GM12878 (cell line): ENCODE measurements around the gene TGFB1I1. TPM values are rescaled to one million over a fixed set of nuclear protein-coding genes. Genes with fewer than 3 reads are reported as not detected.

ENCODE experiments used
- E2F4 ChIP-seq: IDR thresholded peaks from 2 replicates; pipeline ENCODE4 v1.6.1; 2012; ENCODE audit warnings: low read depth, low read length, improper control_type of control experiment
- EED ChIP-seq: sonication (generic); IDR thresholded peaks from 2 replicates; pipeline ENCODE4 v1.6.1; 2016; ENCODE audit warnings: antibody characterized with exemption, low read depth
- ETV6 ChIP-seq, 2 experiments: fragments of 450-650 bp in 1 of 2; IDR thresholded peaks in 1 of 2; conservative IDR thresholded peaks in 1 of 2; 2 replicates each; pipeline ENCODE4 v1.6.1; 2014; ENCODE audit warnings: antibody characterized with exemption in 1 of 2, borderline replicate concordance in 1 of 2, low read depth in 1 of 2, mild to moderate bottlenecking in 1 of 2, moderate library complexity in 1 of 2
- EZH2 ChIP-seq: IDR thresholded peaks from 2 replicates; pipeline ENCODE4 v1.6.1; 2012; ENCODE audit warnings: low read depth, mild to moderate bottlenecking, control low read depth, inconsistent platforms, low read length, borderline replicate concordance; ENCODE audit not compliant: control insufficient read depth
- GABPA ChIP-seq: IDR thresholded peaks from 2 replicates; pipeline ENCODE4 v1.6.1; 2014; ENCODE audit warnings: antibody characterized with exemption, low read depth, mild to moderate bottlenecking, inconsistent platforms
- GATAD2B ChIP-seq: fragments of 450-650 bp; conservative IDR thresholded peaks from 2 replicates; pipeline ENCODE4 v1.6.1; 2017; ENCODE audit warnings: low read depth, mild to moderate bottlenecking, moderate library complexity
- HCFC1 ChIP-seq: fragments of 150-350 bp; IDR thresholded peaks from 2 replicates; pipeline ENCODE4 v1.6.1; 2014; ENCODE audit warnings: low read length
- IRF3 ChIP-seq: fragments of 450-650 bp; IDR thresholded peaks from 2 replicates; pipeline ENCODE4 v1.6.1; 2014; ENCODE audit warnings: mild to moderate bottlenecking
- IRF5 ChIP-seq: fragments of 450-650 bp; IDR thresholded peaks from 2 replicates; pipeline ENCODE4 v1.6.1; 2017; ENCODE audit warnings: borderline replicate concordance
- MYB ChIP-seq: fragments of 150-350 bp; IDR thresholded peaks from 2 replicates; pipeline ENCODE4 v1.6.1; 2014; ENCODE audit warnings: mild to moderate bottlenecking, low read depth, low read length, borderline replicate concordance
- NBN ChIP-seq: fragments of 450-650 bp; IDR thresholded peaks from 2 replicates; pipeline ENCODE4 v1.6.1; 2016
- REST ChIP-seq: IDR thresholded peaks from 2 replicates; pipeline ENCODE4 v1.6.1; 2012; ENCODE audit warnings: mild to moderate bottlenecking, low read depth, low read length
- RUNX3 ChIP-seq: IDR thresholded peaks from 2 replicates; pipeline ENCODE4 v1.6.1; 2012; ENCODE audit warnings: low read length, inconsistent platforms
- SIX5 ChIP-seq: IDR thresholded peaks from 2 replicates; pipeline ENCODE4 v1.6.1; 2011; ENCODE audit warnings: mild to moderate bottlenecking, low read depth, low read length, moderate library complexity; ENCODE audit not compliant: severe bottlenecking
- SMARCA5 ChIP-seq: fragments of 450-650 bp; IDR thresholded peaks from 2 replicates; pipeline ENCODE4 v1.6.1; 2017; ENCODE audit warnings: mild to moderate bottlenecking
- SUZ12 ChIP-seq: fragments of 200-600 bp; sonication (generic); IDR thresholded peaks from one replicate; pipeline ENCODE4 v1.6.1; 2018; ENCODE audit warnings: antibody characterized with exemption, mild to moderate bottlenecking; ENCODE audit not compliant: unreplicated experiment
- TCF7 ChIP-seq: IDR thresholded peaks from 2 replicates; pipeline ENCODE4 v1.6.1; 2014; ENCODE audit warnings: antibody characterized with exemption, borderline replicate concordance
- ZNF274 ChIP-seq: IDR thresholded peaks from one replicate; pipeline ENCODE4 v1.8.0; 2011; ENCODE audit not compliant: insufficient read length, insufficient read depth
- ZNF687 ChIP-seq: fragments of 450-650 bp; IDR thresholded peaks from 2 replicates; pipeline ENCODE4 v1.6.1; 2017; ENCODE audit warnings: mild to moderate bottlenecking, moderate library complexity
- polyA plus RNA-seq, 11 experiments: library from polyadenylated mRNA; depleted of rRNA in 4 of 11; unstranded in 6 of 11; stranded (reverse) in 5 of 11; fragments of >200 nt; fragmentation: Nextera tagmentation in 4 of 11; fragmentation: Illumina TruSeq in 1 of 11; extraction: Ambion mirVana in 4 of 11; extraction: Trizol in 1 of 11; gene quantifications; 1 replicate in 1 of 11; 2 replicates in 10 of 11; pipeline versions ENCODE4 v1.2.1 to v1.2.3, GENCODE V29; 2011 to 2016; ENCODE audit warnings: inconsistent platforms in 2 of 11, missing spikeins in 2 of 11, low read depth in 1 of 11
- total RNA-seq, 4 experiments: library from RNA; depleted of rRNA in 3 of 4; stranded (reverse); fragments of >200 nt in 3 of 4; fragmentation: Illumina TruSeq in 1 of 4; extraction: Trizol in 1 of 4; gene quantifications; 2 replicates each; pipeline versions ENCODE4 v1.2.1 to v1.2.3, GENCODE V29; 2013 to 2021

Gene TGFB1I1
- total and polyA plus RNA-seq, 10 of the 15 experiments (the other 5 are each of a cell fraction or from before 2014, with no cell fraction given): 0.13 to 2.3 (median 0.41) TPM; not detected in 2

GRCh38 chr16:31458073-31458843 is 13.7 kb upstream of the TGFB1I1 start (continued):
- 0 out of 4 replicates have a peak, but pooled peaks of 1 of the 2 experiments have one; percentile 13 for TF ChIP-seq ETV6 (conservative IDR thresholded peaks at IDR 0.05 in 1 of 2, IDR thresholded peaks at IDR 0.05 in 1 of 2; ENCODE audit: borderline replicate concordance in 1 of 2, low read depth in 1 of 2)
- no peak for TF ChIP-seq GATAD2B
- no peak for TF ChIP-seq GABPA
- TF ChIP-seq MYB: no peak
- no peak for TF ChIP-seq HCFC1
- TF ChIP-seq EZH2: no peak
- TF ChIP-seq SUZ12: no peak
- TF ChIP-seq REST: no peak
- peak; percentile 23; the same call in 1 of the 2 replicates for TF ChIP-seq EED
- TF ChIP-seq E2F4: no peak
- TF ChIP-seq RUNX3: peak; percentile 68
- no peak for TF ChIP-seq IRF3
- no peak for TF ChIP-seq IRF5
- TF ChIP-seq SIX5: no peak
- TF ChIP-seq SMARCA5: no peak; the same call in 1 of the 2 replicates
- no peak for TF ChIP-seq NBN
- no peak for TF ChIP-seq TCF7
- TF ChIP-seq ZNF274: no peak
- no peak for TF ChIP-seq ZNF687
